Measurements from ENCODE around the gene MYO1G.
"Not testable (repeated sequence)": the region's sequence is repeated elsewhere in the genome, so short reads cannot be mapped to it uniquely, and the experiment has no call there.

The MYO1G gene

DNA sequence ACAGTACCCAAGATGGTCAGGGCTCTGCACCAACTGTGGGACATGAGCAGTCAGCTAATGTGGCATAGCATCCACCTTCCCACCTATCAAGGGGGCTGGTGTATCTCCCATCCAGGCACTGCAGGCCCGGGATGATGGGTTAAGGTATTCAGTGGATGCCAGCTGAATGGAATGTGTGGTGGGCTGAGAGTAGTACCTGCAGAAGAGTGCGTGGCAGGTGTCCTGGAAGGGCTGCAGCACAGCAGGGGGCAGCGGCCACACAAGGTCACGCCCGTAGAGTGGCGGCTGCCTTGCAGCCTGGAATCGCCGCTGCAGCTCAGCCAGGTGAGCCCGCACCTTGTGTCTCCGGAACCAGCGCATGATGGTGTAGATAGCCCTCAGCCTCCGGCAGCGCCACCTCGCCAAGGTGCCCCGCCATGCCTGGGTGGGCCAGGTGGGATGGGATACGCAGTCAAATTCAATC lies 13.3 kb downstream of the MYO1G start:
- FAIRE-seq: no peak

DNA sequence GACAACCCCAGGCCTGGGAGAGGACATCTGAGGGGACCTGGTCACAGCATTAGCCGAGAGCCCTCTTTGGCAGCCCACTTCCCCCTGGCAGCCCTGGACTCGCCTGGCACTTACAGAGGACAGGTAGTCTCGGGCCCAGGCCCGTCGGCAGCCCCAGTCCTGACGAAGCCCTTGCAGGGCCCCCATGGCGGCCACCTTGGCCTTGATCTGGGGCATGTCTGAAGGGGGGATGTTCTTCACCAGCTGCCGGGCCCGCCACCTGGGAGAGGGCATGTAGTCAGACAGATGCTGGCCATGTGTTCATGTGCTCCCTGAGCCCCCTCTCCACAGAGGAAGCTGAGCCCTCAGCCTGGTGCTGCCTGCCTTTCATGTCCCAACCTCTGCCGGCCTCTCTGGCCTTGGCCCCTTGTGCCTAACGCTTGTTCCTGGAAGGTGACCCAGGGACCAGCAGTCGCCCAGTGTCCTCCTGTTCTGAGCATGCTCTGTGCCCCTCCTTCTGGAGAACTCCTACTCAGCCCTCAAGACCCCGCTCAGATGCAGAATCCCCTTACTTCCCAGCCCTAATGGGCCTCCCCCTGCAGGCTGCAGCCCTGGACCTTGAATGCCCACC lies 13.9 kb downstream of the MYO1G start:
- FAIRE-seq: no peak

DNA sequence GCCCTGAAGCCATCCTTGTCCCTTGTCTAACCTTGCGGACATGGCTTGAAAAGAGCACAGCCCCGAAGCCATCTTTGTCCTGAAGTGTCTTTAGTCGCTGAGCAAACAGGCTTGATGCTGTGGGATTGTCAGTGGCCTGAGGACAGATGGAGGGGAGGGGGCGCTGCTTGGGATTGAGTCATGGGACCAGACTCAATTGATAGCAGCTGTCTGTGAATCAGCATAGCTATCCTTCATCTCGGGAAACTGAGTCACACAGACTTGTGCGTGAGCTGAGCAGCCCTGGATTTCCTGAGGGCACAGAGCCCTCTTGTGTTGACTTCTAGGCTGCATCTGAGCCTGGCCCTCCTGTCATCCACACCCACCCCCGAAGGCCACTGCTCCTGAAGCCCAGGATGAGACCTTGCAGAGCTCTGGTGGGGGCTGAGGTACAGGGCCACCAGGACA lies 14.4 kb downstream of the MYO1G start:
- FAIRE-seq: no peak

DNA sequence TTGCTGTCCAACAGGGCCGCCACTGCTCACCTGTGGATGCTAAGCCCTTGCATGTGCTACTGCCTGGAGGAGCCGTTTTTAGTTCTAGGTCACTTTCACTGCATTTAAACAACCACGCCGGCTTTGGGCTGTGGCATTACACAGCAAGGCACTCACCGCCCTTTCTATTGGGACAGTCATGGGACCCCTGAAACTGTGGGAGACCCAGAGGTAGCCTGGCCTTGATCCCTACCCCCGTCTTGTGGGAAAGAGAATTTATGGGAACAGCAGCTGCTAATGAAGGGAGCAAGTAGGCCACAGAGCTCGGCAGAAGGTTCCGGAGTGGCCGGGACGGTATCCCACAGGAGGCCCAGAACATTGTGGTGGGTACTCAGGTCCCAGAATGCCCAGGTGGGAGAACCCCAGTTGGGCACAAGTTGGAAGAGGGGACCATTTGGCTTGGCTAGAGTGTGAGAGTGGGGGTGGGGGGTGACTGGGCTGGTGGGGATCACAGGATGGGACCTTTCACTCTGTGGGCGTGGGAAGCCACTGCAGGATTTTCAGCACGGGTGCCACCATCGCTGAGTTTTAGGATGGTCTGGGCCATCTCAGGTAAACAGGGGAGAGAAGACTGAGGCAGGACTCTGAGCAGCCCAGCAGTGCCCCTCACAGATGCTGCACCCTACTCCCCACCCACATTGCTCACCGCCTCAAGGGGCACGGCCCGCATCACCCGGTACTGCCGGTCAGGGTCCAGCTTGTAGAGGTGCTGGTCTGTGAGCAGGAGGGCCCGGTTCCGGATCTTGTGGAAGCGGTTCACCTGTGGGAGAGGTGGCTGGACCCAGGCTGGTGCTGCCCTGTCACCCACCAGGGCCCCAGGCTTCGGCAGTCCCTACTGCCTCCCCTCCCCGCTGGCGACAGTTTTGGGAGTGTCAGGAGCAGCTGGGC lies 15.2 kb downstream of the MYO1G start:
- no peak for FAIRE-seq

DNA sequence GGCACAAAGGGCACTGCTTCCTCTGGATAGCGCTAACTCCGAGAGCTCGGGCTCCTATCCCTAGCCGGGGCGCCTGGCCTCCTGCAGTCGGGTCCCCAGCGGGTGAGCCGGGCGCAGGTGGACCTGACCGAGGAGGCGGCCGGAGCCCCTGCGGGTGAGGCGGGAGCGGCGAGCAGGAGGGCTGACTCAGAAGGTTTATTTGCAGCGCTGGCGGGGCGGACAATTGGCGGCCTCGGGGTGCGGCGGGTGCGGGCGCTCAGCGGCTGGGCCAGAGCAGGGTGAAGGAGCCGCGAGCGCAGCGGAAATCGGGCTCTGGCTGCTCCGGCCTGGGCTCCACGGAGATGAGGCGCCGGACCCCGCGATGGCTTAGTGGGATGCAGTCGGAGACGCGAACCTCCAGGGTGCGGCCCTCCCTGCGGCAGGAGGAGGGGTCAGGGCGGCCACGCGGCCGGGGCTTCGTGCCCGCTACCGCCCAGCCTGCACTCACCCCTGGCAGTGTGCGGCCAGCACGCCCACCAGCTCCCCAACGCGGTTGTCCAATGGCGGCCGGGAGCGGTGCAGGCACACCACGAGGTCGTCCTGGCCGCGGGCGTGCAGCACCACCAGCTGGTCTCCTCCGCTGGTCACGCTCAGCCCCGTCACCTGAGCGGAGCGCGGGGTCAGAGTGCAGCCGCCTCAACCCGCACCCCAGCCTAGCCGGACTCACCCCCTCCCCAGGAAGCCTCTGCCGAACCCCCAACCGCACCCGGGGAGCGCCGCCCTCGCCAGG lies 16.1 kb downstream of the MYO1G start:
- FAIRE-seq: no peak

DNA sequence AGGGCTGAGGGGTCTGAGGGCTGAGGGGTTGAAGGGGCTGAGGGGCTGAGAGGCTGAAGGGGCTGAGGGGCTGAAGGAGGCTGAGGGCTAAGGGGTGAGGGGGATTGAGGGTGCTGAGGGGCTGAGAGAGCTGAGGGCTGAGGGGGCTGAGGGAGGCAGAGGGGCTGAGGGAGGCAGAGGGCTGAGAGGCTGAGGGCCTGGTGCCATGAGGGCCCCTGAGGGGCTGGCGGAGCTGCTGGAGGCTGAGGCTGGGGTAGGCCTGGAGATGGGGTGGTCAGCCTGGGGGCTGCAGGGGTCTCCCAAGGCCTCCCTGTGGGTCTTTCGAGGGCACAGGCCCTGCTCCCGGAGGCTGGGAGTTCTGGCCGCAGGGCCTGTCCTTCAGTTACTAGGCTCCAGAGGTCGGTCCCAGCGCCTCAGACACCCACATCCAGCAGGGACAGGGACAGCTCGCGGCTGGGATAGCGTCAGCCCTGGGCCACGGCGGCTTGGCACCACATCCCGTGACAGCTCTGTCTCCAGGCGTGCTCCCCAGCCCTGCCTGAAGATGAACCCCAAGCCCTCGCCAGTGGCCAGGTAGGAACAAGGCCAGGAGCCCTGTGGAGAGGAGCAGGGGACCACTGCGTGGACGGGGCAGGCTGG lies 16.9 kb downstream of the MYO1G start:
- FAIRE-seq: no peak

DNA sequence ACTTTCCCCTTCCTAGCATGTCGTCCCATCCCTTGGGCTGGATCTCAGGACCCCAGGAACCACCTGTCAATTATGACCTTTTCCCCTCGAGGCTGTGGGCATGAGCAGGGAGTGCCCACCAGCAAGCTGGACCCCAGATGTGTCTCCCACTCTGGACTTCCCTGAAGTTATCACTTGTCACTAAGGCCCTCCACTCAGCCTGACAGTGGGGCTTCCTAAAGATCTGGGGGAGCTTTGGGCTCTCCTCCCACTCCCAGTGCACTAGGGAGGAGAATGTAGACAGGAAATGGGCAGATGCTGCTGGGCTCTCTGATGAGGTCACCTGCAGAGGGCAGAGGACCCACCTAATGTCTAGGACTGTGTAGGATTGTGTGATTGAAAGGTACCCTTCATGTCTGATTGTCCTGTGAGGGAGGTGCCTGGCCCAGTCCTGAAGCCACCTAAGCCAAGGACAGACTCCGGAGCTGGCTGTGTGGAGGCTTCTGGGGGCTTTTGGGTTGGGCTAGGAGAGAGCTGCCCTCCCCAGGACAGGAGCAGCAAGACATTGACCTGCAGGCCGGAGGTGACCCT lies 18.7 kb downstream of the MYO1G start:
- FAIRE-seq: no peak

DNA sequence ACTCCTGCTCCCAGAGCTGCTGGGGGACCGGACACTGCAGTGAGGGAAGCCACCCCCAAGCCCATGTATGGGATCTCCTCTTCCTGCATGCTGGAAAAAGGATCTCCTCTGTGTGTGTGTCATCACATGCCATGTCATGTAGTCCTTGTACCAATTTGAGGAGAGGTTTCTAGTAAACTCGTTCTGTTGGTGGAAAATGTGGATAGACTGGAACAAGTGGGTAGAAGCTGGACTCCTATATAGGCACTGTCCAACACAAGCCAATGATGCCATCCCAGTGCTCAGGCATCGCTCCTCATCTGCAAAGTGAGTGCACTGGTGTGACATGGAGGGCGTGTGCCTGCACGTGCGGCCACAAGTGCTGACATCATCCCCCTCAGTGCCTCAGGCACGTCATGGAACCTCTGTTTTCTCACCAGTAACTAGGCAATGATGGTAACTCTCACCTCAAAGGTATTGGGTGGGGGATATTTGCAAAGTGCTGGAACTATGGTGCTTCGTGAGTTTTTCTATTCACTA lies 19.3 kb downstream of the MYO1G start:
- no peak for FAIRE-seq

DNA sequence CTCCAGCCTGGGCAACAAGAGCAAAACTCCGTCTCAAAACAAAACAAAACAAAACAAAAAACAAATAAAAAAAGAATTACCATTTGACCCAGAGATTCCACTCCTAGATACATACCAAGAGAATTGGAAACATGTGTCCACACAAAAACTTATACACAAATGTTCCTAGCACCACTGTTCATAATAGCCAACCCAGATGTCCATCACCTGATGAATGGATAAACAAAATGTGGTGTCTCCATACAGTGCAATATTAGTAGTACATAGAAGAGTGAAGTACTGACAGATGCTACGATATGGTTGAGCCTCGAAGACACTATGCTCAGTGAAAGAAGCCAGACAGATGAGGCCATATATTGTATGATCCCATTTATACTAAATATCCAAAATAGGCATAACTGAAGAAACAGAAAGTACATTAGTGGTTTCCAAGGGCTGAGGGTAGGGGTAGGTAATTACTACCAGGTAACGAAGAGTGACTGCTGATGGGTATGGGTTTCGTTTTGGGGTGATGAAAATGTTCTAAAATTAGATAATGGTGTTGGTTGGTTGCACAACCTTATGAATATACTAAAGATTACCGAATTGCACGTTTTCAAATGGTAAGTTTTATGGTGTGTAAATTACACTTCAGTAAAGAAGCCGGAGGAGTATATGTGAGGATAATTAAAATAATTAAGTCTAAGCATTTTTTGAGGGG lies 20.0 kb downstream of the MYO1G start:
- no peak for FAIRE-seq

DNA sequence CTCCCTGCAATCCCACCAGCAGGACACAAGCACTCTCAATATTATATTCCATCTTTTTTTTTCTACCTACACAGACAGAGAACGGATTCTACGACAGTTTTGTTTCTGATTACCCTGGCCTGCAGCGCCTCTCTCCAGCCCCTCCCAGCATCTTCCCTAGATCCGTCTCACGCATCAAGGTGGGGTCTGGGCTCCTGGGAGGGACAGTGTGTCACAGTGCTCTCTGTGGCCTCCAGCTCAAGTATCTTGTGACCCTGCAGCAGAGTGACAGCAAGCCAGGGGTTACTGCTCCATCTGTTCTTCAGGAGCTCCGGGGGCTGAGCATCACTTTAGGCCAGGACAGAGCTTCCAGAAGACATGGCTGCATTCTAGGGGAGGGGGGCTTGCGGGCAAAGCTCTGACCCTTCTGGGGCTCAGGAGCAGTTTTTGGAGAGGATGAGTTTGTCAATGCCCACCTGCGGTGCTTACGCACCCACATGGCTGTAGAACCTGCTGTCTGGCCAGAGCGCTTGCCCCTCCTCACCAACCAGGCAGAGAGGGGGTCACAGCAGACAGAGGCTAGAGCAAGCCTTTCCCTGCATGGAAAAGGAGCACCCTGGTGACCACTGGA lies 22.6 kb downstream of the MYO1G start:
- FAIRE-seq: no peak

DNA sequence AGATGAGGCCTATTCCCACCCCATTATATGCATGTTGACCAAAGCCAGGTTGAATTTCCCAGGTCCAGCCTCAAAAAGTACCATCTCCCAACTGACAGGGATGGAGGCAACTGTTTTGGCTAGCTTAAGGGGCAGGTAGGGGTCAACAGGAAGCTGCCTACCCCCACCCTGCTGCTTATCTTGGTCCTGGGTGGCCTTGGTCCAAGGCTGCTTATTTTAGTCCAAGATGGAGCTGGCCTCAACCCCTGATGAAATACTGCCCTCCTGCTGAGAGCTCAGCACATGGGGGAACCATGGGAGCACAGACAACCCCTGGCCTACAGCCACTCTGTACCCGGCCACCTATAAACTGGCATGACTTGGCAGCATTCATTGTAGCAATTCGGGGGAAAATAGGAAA lies 23.1 kb downstream of the MYO1G start:
- FAIRE-seq: no peak

DNA sequence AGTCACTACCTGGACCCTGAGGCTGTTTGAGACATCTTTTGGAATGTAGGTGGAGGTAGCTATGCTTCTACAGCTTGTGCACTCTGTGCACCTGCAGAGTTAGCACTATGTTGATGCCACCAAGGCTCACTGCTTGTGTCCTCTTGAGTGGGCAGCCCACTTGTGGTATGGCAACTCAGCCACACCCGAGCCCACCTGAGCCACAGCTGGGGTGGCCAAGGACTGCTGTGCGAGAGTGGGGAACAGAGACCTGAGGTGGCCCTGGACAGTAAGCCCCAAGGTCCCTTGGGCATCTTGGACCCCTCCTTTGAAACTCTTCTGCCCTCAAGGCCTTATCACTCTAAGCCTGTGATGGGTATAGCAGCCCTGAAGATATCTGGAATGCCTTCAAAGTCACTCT lies 25.7 kb downstream of the MYO1G start:
- no peak for FAIRE-seq

DNA sequence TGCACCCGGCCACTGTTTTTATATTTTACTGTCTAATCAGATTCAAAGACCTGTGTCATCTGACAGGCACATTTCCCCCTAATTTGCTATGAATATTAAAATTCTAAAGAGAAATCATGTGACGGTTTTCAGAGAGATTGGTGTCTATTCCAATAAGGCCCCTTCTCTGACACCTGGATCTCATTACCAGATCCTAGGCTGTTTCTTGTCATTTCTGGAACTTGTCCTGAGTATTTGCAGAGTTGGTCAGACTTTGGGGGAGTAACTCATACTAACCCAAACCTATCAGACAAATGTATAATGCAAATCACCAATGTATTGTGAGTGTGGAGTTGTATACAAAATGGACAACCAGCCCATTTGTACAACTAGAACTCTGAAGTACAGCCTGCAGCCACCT lies 29.5 kb downstream of the MYO1G start:
- FAIRE-seq: no peak

DNA sequence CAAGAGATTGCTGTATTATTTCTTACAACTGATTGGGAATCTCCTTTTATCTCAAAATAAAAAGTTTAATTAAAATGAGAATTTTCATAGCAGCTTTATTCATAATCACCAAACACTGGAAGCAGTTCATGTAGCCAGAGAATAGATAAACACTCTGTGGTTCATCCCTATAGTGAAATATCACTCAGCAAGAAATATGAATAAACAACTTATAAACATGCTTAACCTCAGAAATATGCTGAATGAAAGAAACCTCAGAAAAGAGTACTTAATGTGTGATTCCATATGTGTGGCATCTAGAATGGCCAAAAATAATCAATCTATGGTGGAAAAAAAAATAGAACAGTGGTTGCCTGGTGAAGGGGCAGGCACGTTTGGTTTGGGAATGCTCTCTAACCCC lies 33.3 kb downstream of the MYO1G start:
- no peak for FAIRE-seq

DNA sequence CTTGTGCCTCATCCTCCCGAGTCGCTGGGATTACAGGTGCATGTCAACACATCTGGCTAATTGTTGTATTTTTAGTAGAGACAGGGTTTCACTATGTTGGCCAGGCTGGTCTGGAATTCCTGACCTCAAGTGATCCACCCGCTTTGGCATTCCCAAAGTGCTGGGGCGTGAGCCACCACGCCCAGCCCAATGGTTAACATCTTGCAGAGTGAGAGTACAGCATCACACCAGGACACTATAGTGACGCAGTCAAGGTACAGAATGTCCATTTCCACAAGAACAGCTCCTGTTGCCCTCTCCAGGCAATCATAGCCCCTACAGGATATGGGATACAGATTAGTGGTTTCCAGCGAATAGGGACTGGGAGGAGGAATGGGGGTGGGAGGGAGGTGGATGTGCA lies 34.0 kb downstream of the MYO1G start:
- no peak for FAIRE-seq

DNA sequence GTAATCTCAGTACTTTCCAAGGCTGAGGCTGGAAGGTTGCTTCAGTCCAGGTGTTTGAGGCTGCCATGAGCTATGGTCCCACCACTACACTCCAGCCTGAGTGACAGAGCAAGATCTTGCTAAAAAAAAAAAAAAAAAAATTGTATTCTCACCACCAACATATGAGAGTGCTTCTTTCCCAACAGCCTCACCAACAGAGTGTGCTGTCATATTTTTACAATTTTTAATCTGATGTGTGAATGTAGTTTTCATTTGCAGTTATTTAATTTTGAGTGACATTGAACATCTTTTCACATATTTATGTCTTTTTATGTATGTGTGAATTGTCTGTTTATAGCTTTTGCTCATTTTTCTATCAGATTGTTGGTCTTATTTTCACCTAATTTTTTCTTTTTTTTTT lies 35.2 kb downstream of the MYO1G start:
- no peak for FAIRE-seq

DNA sequence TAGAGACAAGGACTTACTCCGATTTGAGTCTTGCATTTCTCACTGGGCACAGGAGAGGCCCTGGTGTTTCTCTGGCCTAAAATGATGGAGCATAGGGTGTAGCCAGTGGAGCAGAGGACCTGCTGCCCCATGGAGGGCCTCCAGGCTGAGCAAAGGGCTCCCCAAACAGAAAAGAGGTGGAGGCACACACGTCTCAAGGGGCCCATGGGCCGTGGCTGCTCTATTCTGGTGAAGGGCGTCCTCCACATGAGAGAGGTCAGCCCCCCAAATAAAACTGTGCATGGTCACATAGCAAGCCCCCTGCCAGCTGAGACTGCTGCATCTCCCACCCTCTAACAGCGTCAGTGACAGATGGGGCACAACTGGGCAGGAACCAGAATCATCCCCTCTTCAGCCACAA lies 41.4 kb downstream of the MYO1G start:
- no peak for FAIRE-seq

DNA sequence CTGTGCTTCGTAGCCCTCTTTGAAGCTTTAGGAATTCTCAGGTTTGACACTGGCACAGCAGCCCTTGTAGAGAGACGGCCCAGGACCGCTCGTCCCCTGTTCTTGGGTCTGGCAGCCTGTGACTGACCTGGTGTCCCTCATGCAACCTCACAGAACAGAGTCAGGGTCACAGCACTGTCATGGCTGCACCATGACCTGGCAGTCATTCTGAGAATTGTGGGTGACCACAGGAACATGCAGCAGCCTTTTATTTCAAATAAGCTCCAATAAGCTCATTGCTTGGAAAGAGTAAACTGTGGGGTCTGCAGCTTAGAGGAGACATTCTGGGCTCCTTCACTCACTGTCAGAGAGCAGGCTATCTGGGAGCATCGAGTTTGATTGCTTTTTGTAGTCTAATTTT lies 42.5 kb downstream of the MYO1G start:
- no peak for FAIRE-seq

DNA sequence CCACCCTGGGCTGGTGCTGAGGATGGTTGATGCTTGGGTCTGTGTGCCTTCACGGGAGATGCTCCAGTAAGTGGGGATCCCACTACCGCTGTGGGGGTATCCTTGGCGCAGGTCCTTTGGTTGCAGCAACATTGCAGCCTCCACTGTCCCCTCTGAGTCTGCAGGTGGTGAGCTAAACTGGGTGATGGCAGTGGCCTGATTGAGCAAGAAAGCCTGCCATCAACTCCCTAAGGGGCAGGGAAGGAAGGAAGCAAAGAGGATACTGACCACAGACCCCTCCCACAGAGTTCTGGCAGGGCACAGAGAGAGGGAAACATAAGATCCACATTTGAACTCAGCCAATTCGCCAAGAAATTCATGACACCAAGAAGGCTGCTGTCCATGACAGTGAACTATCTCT lies 43.2 kb downstream of the MYO1G start:
- FAIRE-seq: no peak

DNA sequence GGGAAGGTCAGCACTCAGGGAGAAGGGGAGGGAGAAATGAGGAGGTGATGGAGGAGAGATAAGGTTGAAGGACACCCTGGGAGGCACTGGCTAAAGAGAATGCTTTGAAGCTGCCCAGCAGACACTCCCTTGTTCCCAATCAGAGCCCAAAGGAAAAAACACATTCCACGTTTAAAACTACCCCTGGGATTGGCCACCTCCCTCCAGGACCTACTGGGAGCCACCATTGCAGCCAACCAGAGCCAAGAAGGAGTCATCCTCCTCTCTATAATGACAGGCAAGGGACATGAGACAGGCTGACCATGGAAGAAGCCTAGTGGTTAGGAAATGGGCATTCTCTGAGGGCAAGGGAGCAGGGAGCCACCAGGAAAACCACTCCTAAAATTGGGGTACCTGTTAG lies 43.8 kb downstream of the MYO1G start:
- FAIRE-seq: no peak

DNA sequence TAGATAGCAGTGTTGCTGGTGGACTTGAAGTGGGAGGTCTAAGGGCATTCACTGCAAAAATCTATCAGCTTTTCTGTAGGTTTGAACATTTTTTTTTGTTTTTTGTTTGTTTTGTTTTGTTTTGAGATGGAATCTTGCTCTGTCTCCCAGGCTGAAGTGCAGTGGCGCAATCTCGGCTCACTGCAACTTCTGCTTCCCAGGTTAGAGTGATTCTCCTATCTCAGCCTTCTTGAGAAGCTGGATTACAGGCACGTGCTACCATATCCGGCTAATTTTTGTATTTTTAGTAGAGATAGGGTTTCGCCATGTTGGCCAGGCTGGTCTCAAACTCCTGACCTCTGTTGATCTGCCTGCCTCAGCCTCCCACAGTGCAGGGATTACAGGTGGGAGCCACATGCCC lies 44.3 kb downstream of the MYO1G start:
- FAIRE-seq: not testable (repeated sequence)

Measured in A204.1 (cell line).